Ovary (tissue), 3 donors: ENCODE results near the gene CAMK2D.

ENCODE experiments used
- EP300 ChIP-seq: sonication (generic); formaldehyde crosslinking; IDR thresholded peaks from one replicate; pipeline ENCODE4 v1.6.1; 2017; ENCODE audit warnings: antibody characterized with exemption
- POLR2A ChIP-seq: fragments of 450-650 bp; IDR thresholded peaks from one replicate; pipeline ENCODE4 v1.6.1; 2017; ENCODE audit warnings: antibody characterized with exemption, mild to moderate bottlenecking, moderate library complexity
- TF ChIP-seq, protein P1 (sequence below), 3 donors: fragments of 450-650 bp in 2 of 3; fragments of 200-600 bp in 1 of 3; IDR thresholded peaks; one replicate each; pipeline versions ENCODE4 v1.5.1 to v1.8.0; 2016 to 2022; ENCODE audit warnings: antibody characterized with exemption in 3 of 3, mild to moderate bottlenecking in 1 of 3
- donor health status: DM: no; HTN: no; CAD: no.

- TF ChIP-seq, protein P1, sequence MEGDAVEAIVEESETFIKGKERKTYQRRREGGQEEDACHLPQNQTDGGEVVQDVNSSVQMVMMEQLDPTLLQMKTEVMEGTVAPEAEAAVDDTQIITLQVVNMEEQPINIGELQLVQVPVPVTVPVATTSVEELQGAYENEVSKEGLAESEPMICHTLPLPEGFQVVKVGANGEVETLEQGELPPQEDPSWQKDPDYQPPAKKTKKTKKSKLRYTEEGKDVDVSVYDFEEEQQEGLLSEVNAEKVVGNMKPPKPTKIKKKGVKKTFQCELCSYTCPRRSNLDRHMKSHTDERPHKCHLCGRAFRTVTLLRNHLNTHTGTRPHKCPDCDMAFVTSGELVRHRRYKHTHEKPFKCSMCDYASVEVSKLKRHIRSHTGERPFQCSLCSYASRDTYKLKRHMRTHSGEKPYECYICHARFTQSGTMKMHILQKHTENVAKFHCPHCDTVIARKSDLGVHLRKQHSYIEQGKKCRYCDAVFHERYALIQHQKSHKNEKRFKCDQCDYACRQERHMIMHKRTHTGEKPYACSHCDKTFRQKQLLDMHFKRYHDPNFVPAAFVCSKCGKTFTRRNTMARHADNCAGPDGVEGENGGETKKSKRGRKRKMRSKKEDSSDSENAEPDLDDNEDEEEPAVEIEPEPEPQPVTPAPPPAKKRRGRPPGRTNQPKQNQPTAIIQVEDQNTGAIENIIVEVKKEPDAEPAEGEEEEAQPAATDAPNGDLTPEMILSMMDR (IDR thresholded peaks at IDR 0.05): no peak
- TF ChIP-seq POLR2A: no peak
- TF ChIP-seq EP300: no peak
Observed at GRCh38 chr4:113511944-113512343, 249.6 kb downstream of the CAMK2D start.
